Liver (tissue), 9 donors: ENCODE data around the gene GBP1. TPM values are rescaled to one million over a fixed set of nuclear protein-coding genes. Genes with fewer than 3 reads are reported as not detected.
"Not testable (repeated sequence)": the region's sequence is repeated elsewhere in the genome, so short reads cannot be mapped to it uniquely, and the experiment has no call there.

Source experiments
- DNase-seq: peaks from one replicate; pipeline ENCODE4 v3.0.0-alpha.2; 2017; ENCODE audit warnings: low spot score
- H3K27ac ChIP-seq, 2 donors: one replicate each; pipeline ENCODE4 v1.7.0; 2013; ENCODE audit warnings: inconsistent platforms in 2 of 2, low read length in 2 of 2, control low read depth in 1 of 2, low read depth in 1 of 2, mild to moderate bottlenecking in 1 of 2
- H3K27me3 ChIP-seq, 4 donors: one replicate each; pipeline versions ENCODE4 v1.6.1 to v1.7.0; 2013; ENCODE audit warnings: low read length in 3 of 4, inconsistent platforms in 1 of 4, mild to moderate bottlenecking in 1 of 4, moderate library complexity in 1 of 4; ENCODE audit not compliant: control insufficient read depth in 4 of 4, insufficient read depth in 4 of 4
- H3K36me3 ChIP-seq, 4 donors: one replicate each; pipeline versions ENCODE4 v1.6.1 to v1.7.0; 2013; ENCODE audit warnings: low read length in 3 of 4, mild to moderate bottlenecking in 3 of 4, low read depth in 1 of 4, moderate library complexity in 1 of 4; ENCODE audit not compliant: control insufficient read depth in 4 of 4, insufficient read depth in 3 of 4
- H3K4me1 ChIP-seq, 4 donors: one replicate each; pipeline versions ENCODE4 v1.6.1 to v1.7.0; 2013; ENCODE audit warnings: low read length in 3 of 4, mild to moderate bottlenecking in 3 of 4, moderate library complexity in 1 of 4; ENCODE audit not compliant: control insufficient read depth in 4 of 4, insufficient read depth in 4 of 4
- H3K4me3 ChIP-seq, 3 donors: one replicate each; pipeline versions ENCODE4 v1.6.1 to v1.7.0; 2013; ENCODE audit warnings: low read length in 3 of 3, control low read depth in 1 of 3, low read depth in 1 of 3, mild to moderate bottlenecking in 1 of 3
- H3K9ac ChIP-seq, 2 donors: one replicate each; pipeline ENCODE4 v1.7.0; 2013; ENCODE audit warnings: low read length in 2 of 2, mild to moderate bottlenecking in 2 of 2, moderate library complexity in 2 of 2, control low read depth in 1 of 2, low read depth in 1 of 2
- H3K9me3 ChIP-seq, 4 donors: one replicate each; pipeline versions ENCODE4 v1.6.1 to v1.7.0; 2013; ENCODE audit warnings: low read length in 3 of 4; ENCODE audit not compliant: control insufficient read depth in 4 of 4
- EGR1 ChIP-seq, 2 donors: IDR thresholded peaks; 2 replicates each; pipeline ENCODE4 v1.6.1; 2016 to 2018; ENCODE audit warnings: antibody characterized with exemption in 2 of 2, low read depth in 2 of 2
- FOXA1 ChIP-seq: IDR thresholded peaks from 2 replicates; pipeline ENCODE4 v1.6.1; 2016; ENCODE audit warnings: antibody characterized with exemption
- FOXA2 ChIP-seq: IDR thresholded peaks from 2 replicates; pipeline ENCODE4 v1.6.1; 2016; ENCODE audit warnings: antibody characterized with exemption
- GABPA ChIP-seq, 2 donors: IDR thresholded peaks in 1 of 2; conservative IDR thresholded peaks in 1 of 2; 2 replicates each; pipeline ENCODE4 v1.6.1; 2016; ENCODE audit warnings: antibody characterized with exemption in 2 of 2, mild to moderate bottlenecking in 1 of 2, moderate library complexity in 1 of 2
- HNF4A ChIP-seq, 2 donors: conservative IDR thresholded peaks; 2 replicates each; pipeline ENCODE4 v1.6.1; 2016; ENCODE audit warnings: antibody characterized with exemption in 2 of 2, mild to moderate bottlenecking in 2 of 2
- HNF4G ChIP-seq: IDR thresholded peaks from 2 replicates; pipeline ENCODE4 v1.6.1; 2016; ENCODE audit warnings: antibody characterized with exemption
- RAD21 ChIP-seq, 2 donors: IDR thresholded peaks; 2 replicates each; pipeline ENCODE4 v1.6.1; 2016; ENCODE audit warnings: antibody characterized with exemption in 2 of 2, mild to moderate bottlenecking in 2 of 2
- SP1 ChIP-seq: IDR thresholded peaks from 2 replicates; pipeline ENCODE4 v1.6.1; 2018; ENCODE audit warnings: antibody characterized with exemption, mild to moderate bottlenecking
- TAF1 ChIP-seq: conservative IDR thresholded peaks from 2 replicates; pipeline ENCODE4 v1.6.1; 2016; ENCODE audit warnings: antibody characterized with exemption, mild to moderate bottlenecking
- YY1 ChIP-seq: IDR thresholded peaks from 2 replicates; pipeline ENCODE4 v1.6.1; 2016; ENCODE audit warnings: antibody characterized with exemption, mild to moderate bottlenecking
- WGBS: extraction: QIAGEN DNeasy Blood & Tissue Kit; methylation state at CpG from one replicate; pipeline ENCODE4 v1.1.7; 2013; 5-methylcytosine and 5-hydroxymethylcytosine counted together
- polyA plus RNA-seq, 2 donors: library from polyadenylated mRNA; stranded (reverse) in 1 of 2; unstranded in 1 of 2; fragments of 200-250 nt in 1 of 2; fragments of >200 nt in 1 of 2; fragmentation: Nextera tagmentation in 1 of 2; extraction: Ambion mirVana in 1 of 2; gene quantifications; one replicate each; pipeline versions ENCODE4 v1.2.1 to v1.2.3, GENCODE V29; 2013 to 2015
- total RNA-seq, 2 donors: library from RNA; depleted of rRNA; stranded (reverse); fragments of >200 nt; gene quantifications; one replicate each; pipeline ENCODE4 v1.2.3, GENCODE V29; 2014
- TF ChIP-seq, protein P1 (sequence below): fragments of 150-350 bp; IDR thresholded peaks from 2 replicates; pipeline ENCODE4 v1.5.1; 2017; ENCODE audit warnings: improper control_type of control experiment, low read depth, low read length; ENCODE audit not compliant: missing input control
- TF ChIP-seq, protein P2 (sequence below): IDR thresholded peaks from 2 replicates; pipeline ENCODE4 v1.6.1; 2016; ENCODE audit warnings: antibody characterized with exemption
- TF ChIP-seq, protein P3 (sequence below): IDR thresholded peaks from 2 replicates; pipeline ENCODE4 v1.6.1; 2016; ENCODE audit warnings: antibody characterized with exemption
- TF ChIP-seq, protein P4 (sequence below): IDR thresholded peaks from 2 replicates; pipeline ENCODE4 v1.6.1; 2016; ENCODE audit warnings: antibody characterized with exemption, mild to moderate bottlenecking
- donor health status: healthy.
- donor health status: healthy.
- donor health status: healthy.
- donor health status: healthy.
- donor health status: healthy.

Gene GBP1
- total and polyA plus RNA-seq, 4 donors, result 9.1 to 72.6 (median 20.1) TPM

DNA sequence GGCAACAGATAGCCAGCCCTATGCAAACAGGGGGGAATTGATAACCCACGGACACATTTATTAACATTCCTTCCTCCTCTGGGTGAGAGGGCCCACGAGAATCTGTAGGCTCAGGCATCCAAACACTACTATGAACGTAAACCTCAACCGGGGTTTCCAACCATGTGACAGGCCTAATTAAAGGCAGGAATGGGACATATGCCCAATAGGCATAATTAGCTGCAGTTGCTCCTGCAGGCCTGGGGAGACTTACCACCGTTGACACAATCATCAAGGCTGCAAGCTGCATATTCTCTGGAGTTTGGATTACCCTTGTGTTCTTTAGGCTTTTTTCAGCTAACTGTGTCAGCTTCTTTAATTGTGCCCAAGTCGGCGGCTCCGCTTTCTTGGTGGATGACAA is 22.2 kb upstream of the GBP1 start (continued):
- TF ChIP-seq, protein P1, sequence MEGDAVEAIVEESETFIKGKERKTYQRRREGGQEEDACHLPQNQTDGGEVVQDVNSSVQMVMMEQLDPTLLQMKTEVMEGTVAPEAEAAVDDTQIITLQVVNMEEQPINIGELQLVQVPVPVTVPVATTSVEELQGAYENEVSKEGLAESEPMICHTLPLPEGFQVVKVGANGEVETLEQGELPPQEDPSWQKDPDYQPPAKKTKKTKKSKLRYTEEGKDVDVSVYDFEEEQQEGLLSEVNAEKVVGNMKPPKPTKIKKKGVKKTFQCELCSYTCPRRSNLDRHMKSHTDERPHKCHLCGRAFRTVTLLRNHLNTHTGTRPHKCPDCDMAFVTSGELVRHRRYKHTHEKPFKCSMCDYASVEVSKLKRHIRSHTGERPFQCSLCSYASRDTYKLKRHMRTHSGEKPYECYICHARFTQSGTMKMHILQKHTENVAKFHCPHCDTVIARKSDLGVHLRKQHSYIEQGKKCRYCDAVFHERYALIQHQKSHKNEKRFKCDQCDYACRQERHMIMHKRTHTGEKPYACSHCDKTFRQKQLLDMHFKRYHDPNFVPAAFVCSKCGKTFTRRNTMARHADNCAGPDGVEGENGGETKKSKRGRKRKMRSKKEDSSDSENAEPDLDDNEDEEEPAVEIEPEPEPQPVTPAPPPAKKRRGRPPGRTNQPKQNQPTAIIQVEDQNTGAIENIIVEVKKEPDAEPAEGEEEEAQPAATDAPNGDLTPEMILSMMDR, result no peak
- TF ChIP-seq FOXA1 (no peak), TAF1 (no peak)
- TF ChIP-seq, protein P2, sequence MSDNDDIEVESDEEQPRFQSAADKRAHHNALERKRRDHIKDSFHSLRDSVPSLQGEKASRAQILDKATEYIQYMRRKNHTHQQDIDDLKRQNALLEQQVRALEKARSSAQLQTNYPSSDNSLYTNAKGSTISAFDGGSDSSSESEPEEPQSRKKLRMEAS, result no peak

DNA sequence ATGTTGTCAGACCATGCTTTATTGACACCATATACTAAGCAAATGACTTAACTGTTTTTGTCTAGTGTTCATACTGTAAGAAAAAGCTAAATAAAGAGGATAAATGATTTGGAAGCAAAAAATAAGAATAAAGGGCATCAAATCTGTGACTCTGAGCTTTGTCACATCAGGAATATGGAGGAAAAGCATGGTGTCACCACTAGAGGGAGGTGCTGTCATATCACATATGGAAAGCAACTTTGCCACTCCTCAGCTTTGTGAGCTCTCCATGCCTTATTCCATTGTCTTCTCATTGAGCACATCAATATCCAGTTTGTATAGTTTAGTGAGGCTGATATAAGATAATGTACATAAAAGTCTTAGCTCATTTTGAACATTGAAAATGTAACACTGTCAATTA is 20.8 kb upstream of the GBP1 start:
- Histone ChIP-seq H3K9ac (no peak overlapping the region), H3K9me3 (no peaks in the 10 kb centered on the region), H3K27ac (no peak overlapping the region), H3K4me3 (no peak overlapping the region), H3K4me1 (peaks cover 0 to 1% (median 0%) of the 10 kb centered on the region in 4 donors), H3K27me3 (no peaks in the 10 kb centered on the region), H3K36me3 (no peaks in the 10 kb centered on the region)
- no peak for DNase-seq
- TF ChIP-seq SP1 (no peak), RAD21 (IDR thresholded peaks at IDR 0.05) (peak; percentile 91 to 94), EGR1 (IDR thresholded peaks at IDR 0.05; ENCODE audit: low read depth in 2 of 2) (no peak), YY1 (no peak), FOXA2 (no peak), FOXA1 (no peak), HNF4G (no peak), HNF4A (conservative IDR thresholded peaks at IDR 0.05) (no peak)
- TF ChIP-seq, protein P3, sequence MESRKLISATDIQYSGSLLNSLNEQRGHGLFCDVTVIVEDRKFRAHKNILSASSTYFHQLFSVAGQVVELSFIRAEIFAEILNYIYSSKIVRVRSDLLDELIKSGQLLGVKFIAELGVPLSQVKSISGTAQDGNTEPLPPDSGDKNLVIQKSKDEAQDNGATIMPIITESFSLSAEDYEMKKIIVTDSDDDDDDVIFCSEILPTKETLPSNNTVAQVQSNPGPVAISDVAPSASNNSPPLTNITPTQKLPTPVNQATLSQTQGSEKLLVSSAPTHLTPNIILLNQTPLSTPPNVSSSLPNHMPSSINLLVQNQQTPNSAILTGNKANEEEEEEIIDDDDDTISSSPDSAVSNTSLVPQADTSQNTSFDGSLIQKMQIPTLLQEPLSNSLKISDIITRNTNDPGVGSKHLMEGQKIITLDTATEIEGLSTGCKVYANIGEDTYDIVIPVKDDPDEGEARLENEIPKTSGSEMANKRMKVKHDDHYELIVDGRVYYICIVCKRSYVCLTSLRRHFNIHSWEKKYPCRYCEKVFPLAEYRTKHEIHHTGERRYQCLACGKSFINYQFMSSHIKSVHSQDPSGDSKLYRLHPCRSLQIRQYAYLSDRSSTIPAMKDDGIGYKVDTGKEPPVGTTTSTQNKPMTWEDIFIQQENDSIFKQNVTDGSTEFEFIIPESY, result no peak
- TF ChIP-seq, protein P1, result peak; percentile 72
- TF ChIP-seq, protein P2, result no peak

DNA sequence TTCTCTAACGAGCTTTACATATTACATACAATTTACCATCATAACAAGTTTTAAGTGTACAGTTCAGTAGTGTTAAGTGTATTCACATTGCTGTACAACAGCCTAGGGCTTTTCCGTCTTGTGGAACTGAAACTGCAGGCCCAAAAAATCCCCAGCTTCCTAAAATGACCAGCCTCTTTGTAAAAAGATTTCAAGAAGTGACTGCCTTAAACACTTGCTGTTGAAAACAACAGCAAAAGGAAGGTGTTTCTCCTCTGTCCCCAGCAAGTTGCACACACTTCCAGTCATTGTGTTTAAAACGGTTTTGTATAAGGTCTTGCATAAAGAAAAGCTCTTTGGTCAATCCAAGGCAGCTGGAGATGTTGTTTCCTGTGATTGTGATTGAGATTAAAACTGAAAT is 16.0 kb upstream of the GBP1 start:
- 65% methylated on average over 3 of the region's 3 CpGs for WGBS
- no peaks in the 10 kb centered on the region for H3K9me3 ChIP-seq
- H3K4me1 ChIP-seq, result no peaks in the 10 kb centered on the region
- H3K9ac ChIP-seq, result no peak overlapping the region
- no peaks in the 10 kb centered on the region for H3K27me3 ChIP-seq
- no peaks in the 10 kb centered on the region for H3K36me3 ChIP-seq
- H3K27ac ChIP-seq, result no peak overlapping the region
- no peak for DNase-seq
- TF ChIP-seq, protein P1, result no peak
- TF ChIP-seq HNF4A (conservative IDR thresholded peaks at IDR 0.05) (no peak), FOXA2 (no peak), TAF1 (no peak), FOXA1 (no peak), GABPA (IDR thresholded peaks at IDR 0.05 in 1 of 2, conservative IDR thresholded peaks at IDR 0.05 in 1 of 2) (no peak)
- TF ChIP-seq, protein P4, sequence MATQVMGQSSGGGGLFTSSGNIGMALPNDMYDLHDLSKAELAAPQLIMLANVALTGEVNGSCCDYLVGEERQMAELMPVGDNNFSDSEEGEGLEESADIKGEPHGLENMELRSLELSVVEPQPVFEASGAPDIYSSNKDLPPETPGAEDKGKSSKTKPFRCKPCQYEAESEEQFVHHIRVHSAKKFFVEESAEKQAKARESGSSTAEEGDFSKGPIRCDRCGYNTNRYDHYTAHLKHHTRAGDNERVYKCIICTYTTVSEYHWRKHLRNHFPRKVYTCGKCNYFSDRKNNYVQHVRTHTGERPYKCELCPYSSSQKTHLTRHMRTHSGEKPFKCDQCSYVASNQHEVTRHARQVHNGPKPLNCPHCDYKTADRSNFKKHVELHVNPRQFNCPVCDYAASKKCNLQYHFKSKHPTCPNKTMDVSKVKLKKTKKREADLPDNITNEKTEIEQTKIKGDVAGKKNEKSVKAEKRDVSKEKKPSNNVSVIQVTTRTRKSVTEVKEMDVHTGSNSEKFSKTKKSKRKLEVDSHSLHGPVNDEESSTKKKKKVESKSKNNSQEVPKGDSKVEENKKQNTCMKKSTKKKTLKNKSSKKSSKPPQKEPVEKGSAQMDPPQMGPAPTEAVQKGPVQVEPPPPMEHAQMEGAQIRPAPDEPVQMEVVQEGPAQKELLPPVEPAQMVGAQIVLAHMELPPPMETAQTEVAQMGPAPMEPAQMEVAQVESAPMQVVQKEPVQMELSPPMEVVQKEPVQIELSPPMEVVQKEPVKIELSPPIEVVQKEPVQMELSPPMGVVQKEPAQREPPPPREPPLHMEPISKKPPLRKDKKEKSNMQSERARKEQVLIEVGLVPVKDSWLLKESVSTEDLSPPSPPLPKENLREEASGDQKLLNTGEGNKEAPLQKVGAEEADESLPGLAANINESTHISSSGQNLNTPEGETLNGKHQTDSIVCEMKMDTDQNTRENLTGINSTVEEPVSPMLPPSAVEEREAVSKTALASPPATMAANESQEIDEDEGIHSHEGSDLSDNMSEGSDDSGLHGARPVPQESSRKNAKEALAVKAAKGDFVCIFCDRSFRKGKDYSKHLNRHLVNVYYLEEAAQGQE, result no peak
- H3K4me3 ChIP-seq, result no peak overlapping the region

DNA sequence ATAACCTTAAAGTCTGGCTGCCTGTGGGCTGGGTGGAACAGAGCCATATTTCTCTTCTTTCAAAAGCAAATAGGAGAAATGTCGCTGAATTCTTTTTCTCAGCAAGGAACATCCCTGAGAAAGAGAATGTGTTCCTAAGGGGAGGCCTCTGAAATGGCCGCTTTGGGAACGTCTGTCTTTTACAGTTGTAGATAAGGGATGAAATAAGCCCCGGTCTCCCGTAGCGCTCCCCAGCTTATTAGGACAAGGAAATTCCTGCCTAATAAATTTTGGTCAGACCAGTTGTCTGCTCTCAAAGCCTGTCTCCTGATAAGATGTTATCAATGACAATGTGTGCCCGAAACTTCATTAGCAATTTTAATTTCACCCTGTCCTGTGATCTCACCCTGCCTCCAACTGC is 15.1 kb upstream of the GBP1 start:
- 93% methylated on average over 7 of the region's 7 CpGs for WGBS
- not testable (repeated sequence) for H3K27ac ChIP-seq

More for the DNA sequence above, 15.1 kb upstream of the GBP1 start:
- not testable (repeated sequence) for DNase-seq, H3K27me3 ChIP-seq, H3K9me3 ChIP-seq, H3K4me3 ChIP-seq, H3K36me3 ChIP-seq, H3K4me1 ChIP-seq, H3K9ac ChIP-seq
